H1 (cell line): Measurements from ENCODE around the gene PIGH. TPM values are rescaled to one million over a fixed set of nuclear protein-coding genes. Genes with fewer than 3 reads are reported as not detected.

Experiments used
- CTCF ChIA-PET: fragments of 300-600 bp; sonication (Branson Sonifier 250); formaldehyde crosslinking; loops from one replicate; lab custom pipeline; 2021; ENCODE audit not compliant: partially characterized antibody; lab: Charles Lee
- POLR2A ChIA-PET: fragments of 300-600 bp; sonication (Branson Sonifier 250); formaldehyde crosslinking; loops from one replicate; lab custom pipeline; 2021; ENCODE audit warnings: inconsistent platforms; ENCODE audit not compliant: partially characterized antibody; lab: Charles Lee
- DNase-seq, 2 experiments: peaks; one replicate each; pipeline versions ENCODE4 v3.0.0 to v3.0.0-alpha.2; 2010 to 2022; ENCODE audit warnings: low spot score in 2 of 2, low read depth in 1 of 2, mixed read lengths in 1 of 2
- FAIRE-seq: peaks from 2 replicates; lab custom pipeline; 2011; peaks lifted over from hg19 to GRCh38; lab: Jason Lieb, UNC
- H2AFZ ChIP-seq: 2 replicates; pipeline ENCODE4 v1.8.1; 2012; ENCODE audit warnings: low read length, inconsistent platforms
- H2AK5ac ChIP-seq: 2 replicates; pipeline ENCODE4 v1.6.1; 2013; ENCODE audit warnings: low read depth, low read length
- H2BK120ac ChIP-seq: replicated peaks from 2 replicates; pipeline ENCODE3; 2013; ENCODE audit warnings: low read depth, low read length, inconsistent platforms
- H2BK12ac ChIP-seq: 2 replicates; pipeline ENCODE4 v1.6.1; 2013; ENCODE audit warnings: low read depth, low read length
- H2BK15ac ChIP-seq: 2 replicates; pipeline ENCODE4 v1.6.1; 2013; ENCODE audit warnings: low read length
- H2BK20ac ChIP-seq: 2 replicates; pipeline ENCODE4 v1.6.1; 2013; ENCODE audit warnings: low read length
- H2BK5ac ChIP-seq: 2 replicates; pipeline ENCODE4 v1.6.1; 2013; ENCODE audit warnings: low read depth, low read length
- H3K14ac ChIP-seq: 2 replicates; pipeline ENCODE4 v1.6.1; 2013; ENCODE audit warnings: inconsistent platforms; ENCODE audit not compliant: insufficient read length
- H3K18ac ChIP-seq: 2 replicates; pipeline ENCODE4 v1.6.1; 2013; ENCODE audit warnings: low read length; ENCODE audit errors: extremely low read depth
- H3K23ac ChIP-seq: 2 replicates; pipeline ENCODE4 v1.6.1; 2013; ENCODE audit warnings: inconsistent platforms; ENCODE audit not compliant: insufficient read length
- H3K23me2 ChIP-seq: 2 replicates; pipeline ENCODE4 v1.6.1; 2013; ENCODE audit warnings: low read depth, low read length
- H3K27ac ChIP-seq: 2 replicates; pipeline ENCODE4 v1.6.1; 2011; ENCODE audit warnings: low read depth, low read length, inconsistent platforms
- H3K27me3 ChIP-seq, 4 experiments: replicated peaks in 1 of 4; 1 replicate in 1 of 4; 2 replicates in 3 of 4; pipeline versions ENCODE4 v1.6.1 to v1.8.1; 2011 to 2013; ENCODE audit warnings: low read length in 3 of 4, mild to moderate bottlenecking in 3 of 4, inconsistent platforms in 2 of 4, mixed read lengths in 2 of 4, moderate library complexity in 1 of 4; ENCODE audit not compliant: control insufficient read depth in 3 of 4, insufficient read depth in 3 of 4; ENCODE audit errors: extremely low read depth in 1 of 4
- H3K36me3 ChIP-seq, 4 experiments: 2 replicates each; pipeline versions ENCODE4 v1.6.1 to v1.8.1; 2011 to 2013; ENCODE audit warnings: mild to moderate bottlenecking in 4 of 4, low read length in 3 of 4, moderate library complexity in 2 of 4, control low read depth in 1 of 4, inconsistent platforms in 1 of 4; ENCODE audit not compliant: insufficient read depth in 4 of 4, control insufficient read depth in 2 of 4
- H3K4ac ChIP-seq: replicated peaks from 2 replicates; pipeline ENCODE3; 2013; ENCODE audit warnings: low read length, low read depth, mixed read lengths, inconsistent platforms; ENCODE audit not compliant: insufficient read length
- H3K4me1 ChIP-seq, 4 experiments: replicated peaks in 1 of 4; 1 replicate in 1 of 4; 2 replicates in 3 of 4; pipeline versions ENCODE4 v1.6.1 to v1.8.1; 2011 to 2013; ENCODE audit warnings: low read length in 3 of 4, inconsistent platforms in 2 of 4, mixed read lengths in 1 of 4; ENCODE audit not compliant: insufficient read depth in 4 of 4, control insufficient read depth in 3 of 4
- H3K4me2 ChIP-seq, 2 experiments: 2 replicates each; pipeline versions ENCODE4 v1.6.1 to v1.8.1; 2011 to 2013; ENCODE audit warnings: low read depth in 2 of 2, low read length in 2 of 2, control low read depth in 1 of 2, inconsistent platforms in 1 of 2, mild to moderate bottlenecking in 1 of 2; ENCODE audit not compliant: insufficient read depth in 1 of 2
- H3K4me3 ChIP-seq, 4 experiments: fragments of 200-600, 300-600 bp in 1 of 4; sonication (generic), shearing (Covaris generic), sonication (Bioruptor Twin) in 1 of 4; 2 replicates each; pipeline versions ENCODE4 v1.5.1 to v1.8.1; 2011 to 2016; ENCODE audit warnings: low read length in 4 of 4, low read depth in 3 of 4, control low read depth in 2 of 4, inconsistent platforms in 2 of 4, mild to moderate bottlenecking in 2 of 4, mixed read lengths in 1 of 4, moderate library complexity in 1 of 4; ENCODE audit not compliant: insufficient read depth in 2 of 4; ENCODE audit errors: extremely low read depth in 1 of 4
- H3K56ac ChIP-seq: replicated peaks from 2 replicates; pipeline ENCODE3; 2013; ENCODE audit warnings: low read depth, mild to moderate bottlenecking, mixed read lengths, low read length, inconsistent platforms; ENCODE audit not compliant: insufficient read length
- H3K79me1 ChIP-seq: 2 replicates; pipeline ENCODE4 v1.6.1; 2013; ENCODE audit warnings: low read depth, low read length, control low read depth
- H3K79me2 ChIP-seq, 2 experiments: 2 replicates each; pipeline versions ENCODE4 v1.6.1 to v1.8.1; 2012 to 2013; ENCODE audit warnings: low read length in 2 of 2, mild to moderate bottlenecking in 2 of 2, inconsistent platforms in 1 of 2; ENCODE audit not compliant: insufficient read depth in 2 of 2, control insufficient read depth in 1 of 2
- H3K9ac ChIP-seq, 4 experiments: replicated peaks in 1 of 4; 1 replicate in 1 of 4; 2 replicates in 3 of 4; pipeline versions ENCODE4 v1.6.1 to v1.8.1; 2011 to 2013; ENCODE audit warnings: low read depth in 3 of 4, low read length in 3 of 4, control low read depth in 2 of 4, mild to moderate bottlenecking in 2 of 4, moderate library complexity in 2 of 4, inconsistent platforms in 1 of 4; ENCODE audit errors: extremely low read depth in 1 of 4
- H3K9me3 ChIP-seq, 2 experiments: 2 replicates each; pipeline versions ENCODE4 v1.6.1 to v1.8.1; 2012 to 2013; ENCODE audit warnings: mild to moderate bottlenecking in 2 of 2, moderate library complexity in 2 of 2, control low read depth in 1 of 2, inconsistent platforms in 1 of 2, low read depth in 1 of 2, low read length in 1 of 2, mixed read lengths in 1 of 2; ENCODE audit not compliant: insufficient read depth in 2 of 2
- H4K20me1 ChIP-seq, 2 experiments: replicated peaks in 1 of 2; 2 replicates each; pipeline versions ENCODE3 to v1.8.1; 2011 to 2013; ENCODE audit warnings: inconsistent platforms in 2 of 2, low read length in 2 of 2, mild to moderate bottlenecking in 1 of 2; ENCODE audit not compliant: insufficient read depth in 2 of 2, control insufficient read depth in 1 of 2
- H4K5ac ChIP-seq: 2 replicates; pipeline ENCODE4 v1.6.1; 2013; ENCODE audit warnings: low read length, low read depth, mixed read lengths, inconsistent platforms; ENCODE audit not compliant: insufficient read length
- H4K8ac ChIP-seq: 2 replicates; pipeline ENCODE4 v1.8.0; 2013; ENCODE audit warnings: mild to moderate bottlenecking, moderate library complexity, low read length, inconsistent platforms; ENCODE audit not compliant: insufficient read depth; ENCODE audit errors: extremely low read depth
- H4K91ac ChIP-seq: replicated peaks from 2 replicates; pipeline ENCODE3; 2013; ENCODE audit warnings: low read length, mixed read lengths, inconsistent platforms; ENCODE audit not compliant: insufficient read length
- BRCA1 ChIP-seq: IDR thresholded peaks from 2 replicates; pipeline ENCODE4 v1.6.1; 2012; ENCODE audit warnings: low read depth, low read length, improper control_type of control experiment
- CHD1 ChIP-seq: IDR thresholded peaks from 2 replicates; pipeline ENCODE4 v1.6.1; 2012; ENCODE audit warnings: low read depth, low read length, improper control_type of control experiment
- EGR1 ChIP-seq: IDR thresholded peaks from 2 replicates; pipeline ENCODE4 v1.6.1; 2011; ENCODE audit warnings: low read depth, low read length, borderline replicate concordance
- EP300 ChIP-seq, 2 experiments: IDR thresholded peaks; 1 replicate in 1 of 2; 2 replicates in 1 of 2; pipeline ENCODE4 v1.6.1; 2011 to 2012; ENCODE audit warnings: low read depth in 2 of 2, low read length in 2 of 2, mild to moderate bottlenecking in 2 of 2, borderline replicate concordance in 1 of 2, inconsistent platforms in 1 of 2, moderate library complexity in 1 of 2
- SAP30 ChIP-seq: fragments of 300-600 bp; sonication (generic); IDR thresholded peaks from 2 replicates; pipeline ENCODE4 v1.7.1; 2012; ENCODE audit warnings: low read length, moderate library complexity, mild to moderate bottlenecking, inconsistent platforms; ENCODE audit not compliant: insufficient read depth, insufficient replicate concordance
- SIN3A ChIP-seq, 2 experiments: IDR thresholded peaks in 1 of 2; conservative IDR thresholded peaks in 1 of 2; 2 replicates each; pipeline ENCODE4 v1.6.1; 2011 to 2012; ENCODE audit warnings: low read length in 2 of 2, improper control_type of control experiment in 1 of 2, low read depth in 1 of 2, mild to moderate bottlenecking in 1 of 2
- TBP ChIP-seq: IDR thresholded peaks from 2 replicates; pipeline ENCODE4 v1.6.1; 2011; ENCODE audit warnings: low read depth, low read length, improper control_type of control experiment
- WGBS, 2 experiments: shearing (Covaris generic) in 1 of 2; methylation state at CpG; one replicate each; pipeline versions ENCODE4 v1.1.6 to v1.1.7; 2013 to 2015; ENCODE audit warnings: low lambda C conversion rate in 2 of 2, mixed read lengths in 2 of 2, inconsistent platforms in 1 of 2, low coverage in 1 of 2, missing lambda C conversion rate in 1 of 2; ENCODE audit not compliant: insufficient replicate concordance in 2 of 2, insufficient coverage in 1 of 2, insufficient read length in 1 of 2; ENCODE audit errors: extremely low coverage in 1 of 2, missing lambda C conversion rate in 1 of 2; 5-methylcytosine and 5-hydroxymethylcytosine counted together
- polyA plus RNA-seq, 7 experiments: library from polyadenylated mRNA; depleted of rRNA in 3 of 7; stranded (reverse) in 5 of 7; unstranded in 2 of 7; fragments of >200 nt in 5 of 7; fragments of 200-250 nt in 2 of 7; gene quantifications; 1 replicate in 5 of 7; 2 replicates in 1 of 7; 4 replicates in 1 of 7; pipeline versions ENCODE4 v1.2.1 to v1.2.3, GENCODE V29; 2011 to 2013; ENCODE audit warnings: missing spikeins in 2 of 7, mixed read lengths in 2 of 7
- total RNA-seq: library from RNA; stranded (reverse); fragmentation: NEBNext Ultra II Directional; extraction: Animal tissue kit (Norgen Biotek cat#: 25700); gene quantifications from 2 replicates; pipeline ENCODE4 v1.2.1, GENCODE V29; 2021

Gene PIGH
- total and polyA plus RNA-seq, 2 of the 8 experiments (the other 6 are each of a cell fraction or from before 2014, with no cell fraction given) = 7.2 to 8.6 TPM

- Histone ChIP-seq H3K4ac (no peak overlapping the region), H3K56ac (no peak overlapping the region), H3K9me3 (no peaks in the 10 kb centered on the region), H3K14ac (no peak overlapping the region), H2BK12ac (no peak overlapping the region), H2AK5ac (no peak overlapping the region), H4K8ac (no peak overlapping the region; the same call in 1 of the 2 replicates), H3K79me1 (no peaks in the 10 kb centered on the region), H2BK20ac (no peak overlapping the region), H3K4me1 (no peaks in the 10 kb centered on the region), H3K9ac (no peak overlapping the region; a peak in 1 of 7 replicates), H2BK120ac (no peak overlapping the region), H4K5ac (no peak overlapping the region), H2BK15ac (no peak overlapping the region), H2BK5ac (no peak overlapping the region), H3K4me3 (no peak overlapping the region), H2AFZ (no peak overlapping the region), H3K23ac (no peak overlapping the region), H4K91ac (no peak overlapping the region), H3K79me2 (no peaks in the 10 kb centered on the region), H3K27ac (no peak overlapping the region), H3K36me3 (peaks cover 0 to 7% (median 2%) of the 10 kb centered on the region in 4 experiments; a peak in 4 of 8 replicates), H3K18ac (no peak overlapping the region; the same call in 1 of the 2 replicates), H3K23me2 (no peaks in the 10 kb centered on the region), H4K20me1 (no peaks in the 10 kb centered on the region), H3K4me2 (no peak overlapping the region), H3K27me3 (no peaks in the 10 kb centered on the region)
- no peak for DNase-seq
- 77% methylated on average over 4 of the region's 4 CpGs; no CpG with 5 or more reads in 1 of the 2 experiments for WGBS, 2 experiments
- ChIA-PET POLR2A (interaction anchor here (0.7 to 1.7 kb wide), 4 partner anchors 8 to 17 kb away, joined by 3 to 5 read pairs (median 4); partner anchors contain the start of gene PLEKHH1), CTCF (interaction anchor here (1.1 to 18.2 kb wide), 7 partner anchors 17 to 122 kb away, joined by 3 to 187 read pairs (median 4); no protein-coding TSS in a partner anchor)
- FAIRE-seq = no peak
- TF ChIP-seq EP300 (IDR thresholded peaks at IDR 0.05; ENCODE audit: borderline replicate concordance in 1 of 2, low read depth in 2 of 2, low read length in 2 of 2) (no peak), SAP30 (no peak), BRCA1 (no peak), EGR1 (no peak), CHD1 (no peak), SIN3A (conservative IDR thresholded peaks at IDR 0.05 in 1 of 2, IDR thresholded peaks at IDR 0.05 in 1 of 2; ENCODE audit: low read depth in 1 of 2, low read length in 2 of 2) (no peak), TBP (no peak)
Measured at GRCh38 chr14:67549734-67550133, 50.3 kb downstream of the PIGH start.
